Measurements from ENCODE around the gene REPS2.

REPS2 gene

GRCh38 chrX:17007134-17007768 is 60.8 kb downstream of the REPS2 start:
- no peak for DNase-seq

- DNase-seq = no peak
These were observed 63.6 kb downstream of the REPS2 start for GRCh38 chrX:17009856-17010625.

GRCh38 chrX:17012465-17012864 is 66.0 kb downstream of the REPS2 start:
- no peak for DNase-seq

- no peak for DNase-seq
These were observed 67.8 kb downstream of the REPS2 start for GRCh38 chrX:17014216-17014615.

GRCh38 chrX:17017134-17017533 is 70.7 kb downstream of the REPS2 start:
- no peak for DNase-seq

GRCh38 chrX:17020356-17020755 is 73.9 kb downstream of the REPS2 start:
- no peak for DNase-seq

GRCh38 chrX:17020851-17021821 is 74.7 kb downstream of the REPS2 start:
- no peak for DNase-seq

- no peak for DNase-seq
These were observed 75.6 kb downstream of the REPS2 start for GRCh38 chrX:17021851-17022604.

- no peak for DNase-seq
These were observed 77.2 kb downstream of the REPS2 start for GRCh38 chrX:17023661-17024060.

GRCh38 chrX:17024886-17025285 is 78.4 kb downstream of the REPS2 start:
- DNase-seq = no peak

GRCh38 chrX:17025621-17026302 is 79.3 kb downstream of the REPS2 start:
- no peak for DNase-seq

- no peak for DNase-seq
These were observed 81.5 kb downstream of the REPS2 start for GRCh38 chrX:17027931-17028330.

GRCh38 chrX:17028356-17028755 is 81.9 kb downstream of the REPS2 start:
- DNase-seq = no peak

- DNase-seq = no peak
These were observed 83.6 kb downstream of the REPS2 start for GRCh38 chrX:17030092-17030491.

- no peak for DNase-seq
These were observed 84.3 kb downstream of the REPS2 start for GRCh38 chrX:17030580-17031270.

- DNase-seq = no peak
These were observed 85.4 kb downstream of the REPS2 start for GRCh38 chrX:17031827-17032226.

- no peak for DNase-seq
These were observed 85.9 kb downstream of the REPS2 start for GRCh38 chrX:17032351-17032750.

- no peak for DNase-seq
These were observed 86.8 kb downstream of the REPS2 start for GRCh38 chrX:17033225-17033624.

- no peak for DNase-seq
These were observed 88.7 kb downstream of the REPS2 start for GRCh38 chrX:17035111-17035510.

GRCh38 chrX:17036171-17036961 is 89.9 kb downstream of the REPS2 start:
- DNase-seq = no peak

GRCh38 chrX:17038277-17038676 is 91.8 kb downstream of the REPS2 start:
- no peak for DNase-seq

Measured in activated CD4-positive, alpha-beta T cell treated with anti-CD3 and anti-CD28 coated beads for 4 hours (primary cell).